Spleen (tissue), 11 donors: ENCODE measurements around the gene PXDN. TPM values are rescaled to one million over a fixed set of nuclear protein-coding genes. Genes with fewer than 3 reads are reported as not detected.
A peak's percentile ranks its signal among the peaks of the same experiment; 100 is the strongest.

Source experiments
- DNase-seq: peaks from one replicate; pipeline ENCODE4 v3.0.0-alpha.2; 2020
- H3K27ac ChIP-seq, 8 donors: fragments of 200-600 bp; sonication (generic) in 7 of 8; 1 replicate in 4 of 8; 2 replicates in 4 of 8; pipeline versions ENCODE4 v1.5.0 to v1.8.0; 2016 to 2021; ENCODE audit warnings: inconsistent platforms in 4 of 8, mild to moderate bottlenecking in 4 of 8, moderate library complexity in 1 of 8
- H3K27me3 ChIP-seq, 7 donors: fragments of 200-600 bp; sonication (generic) in 6 of 7; replicated peaks in 1 of 7; 1 replicate in 4 of 7; 2 replicates in 3 of 7; pipeline versions ENCODE4 v1.5.0 to v1.8.0; 2016 to 2021; ENCODE audit warnings: inconsistent platforms in 3 of 7, mild to moderate bottlenecking in 1 of 7
- H3K36me3 ChIP-seq, 6 donors: fragments of 200-600 bp; sonication (generic) in 5 of 6; 1 replicate in 4 of 6; 2 replicates in 2 of 6; pipeline versions ENCODE4 v1.5.0 to v1.8.0; 2016 to 2021; ENCODE audit warnings: inconsistent platforms in 2 of 6
- H3K4me1 ChIP-seq, 6 donors: fragments of 200-600 bp; sonication (generic) in 5 of 6; 1 replicate in 3 of 6; 2 replicates in 3 of 6; pipeline versions ENCODE4 v1.5.0 to v1.8.0; 2016 to 2021; ENCODE audit warnings: inconsistent platforms in 3 of 6
- H3K4me3 ChIP-seq, 8 donors: fragments of 200-600 bp; sonication (generic) in 7 of 8; 1 replicate in 4 of 8; 2 replicates in 4 of 8; pipeline versions ENCODE4 v1.5.0 to v1.8.0; 2016 to 2021; ENCODE audit warnings: inconsistent platforms in 4 of 8, mild to moderate bottlenecking in 4 of 8, moderate library complexity in 2 of 8
- H3K9me3 ChIP-seq, 8 donors: fragments of 200-600 bp; sonication (generic) in 7 of 8; 1 replicate in 4 of 8; 2 replicates in 4 of 8; pipeline versions ENCODE4 v1.5.0 to v1.8.0; 2016 to 2021; ENCODE audit warnings: inconsistent platforms in 4 of 8
- CTCF ChIP-seq, 11 experiments: fragments of 200-600 bp in 7 of 11; fragments of 450-650 bp in 4 of 11; sonication (generic) in 4 of 11; IDR thresholded peaks in 8 of 11; conservative IDR thresholded peaks in 3 of 11; 1 replicate in 7 of 11; 2 replicates in 4 of 11; pipeline versions ENCODE4 v1.4.0 to v1.8.0; 2016 to 2021; ENCODE audit warnings: antibody characterized with exemption in 11 of 11, inconsistent platforms in 4 of 11, mild to moderate bottlenecking in 1 of 11
- POLR2A ChIP-seq, 3 donors: fragments of 450-650 bp; IDR thresholded peaks; one replicate each; pipeline ENCODE4 v1.5.1; 2017; ENCODE audit warnings: antibody characterized with exemption in 3 of 3, mild to moderate bottlenecking in 1 of 3
- POLR2AphosphoS5 ChIP-seq, 3 donors: sonication (generic); formaldehyde crosslinking; IDR thresholded peaks; one replicate each; pipeline ENCODE4 v1.5.1; 2017; ENCODE audit warnings: antibody characterized with exemption in 3 of 3
- WGBS, 5 donors: extraction: QIAGEN DNeasy Blood & Tissue Kit in 3 of 5; methylation state at CpG; one replicate each; pipeline versions ENCODE4 v1.1.5 to v1.1.7; 2013 to 2018; 5-methylcytosine and 5-hydroxymethylcytosine counted together
- intact Hi-C: fragments of 100-400 bp; cut with DNase I; formaldehyde crosslinking; loops from one replicate; pipeline ENCODE4 v1.15.0; 2023; ENCODE audit warnings: low total_unique reads
- polyA plus RNA-seq, 3 donors: library from polyadenylated mRNA; stranded (reverse); fragments of 200-250 nt; gene quantifications; one replicate each; pipeline ENCODE4 v1.2.1, GENCODE V29; 2013
- total RNA-seq, 7 donors: library from RNA; depleted of rRNA in 3 of 7; stranded (reverse); fragments of >200 nt in 3 of 7; fragmentation: NEBNext Ultra II Directional in 4 of 7; extraction: Animal tissue kit (Norgen Biotek cat#: 25700) in 4 of 7; gene quantifications; one replicate each; pipeline versions ENCODE4 v1.1.0 to v1.2.1, GENCODE V29; 2016 to 2021
- donor health status: healthy with polysubstance abuse.
- donor health status: DM: no; HTN: no; CAD: no; lungs with moderate emphysema.
- donor health status: DM: no; HTN: no; CAD: no.
- donor health status: Bipolar disorder and iron deficiency.
- donor health status: healthy.
- donor health status: DM: no; HTN: no; CAD: no.
- donor health status: DM: yes; HTN: yes; CAD: no.

The PXDN gene
- total and polyA plus RNA-seq, 10 donors, result 1.9 to 49.3 (median 30.8) TPM

DNA sequence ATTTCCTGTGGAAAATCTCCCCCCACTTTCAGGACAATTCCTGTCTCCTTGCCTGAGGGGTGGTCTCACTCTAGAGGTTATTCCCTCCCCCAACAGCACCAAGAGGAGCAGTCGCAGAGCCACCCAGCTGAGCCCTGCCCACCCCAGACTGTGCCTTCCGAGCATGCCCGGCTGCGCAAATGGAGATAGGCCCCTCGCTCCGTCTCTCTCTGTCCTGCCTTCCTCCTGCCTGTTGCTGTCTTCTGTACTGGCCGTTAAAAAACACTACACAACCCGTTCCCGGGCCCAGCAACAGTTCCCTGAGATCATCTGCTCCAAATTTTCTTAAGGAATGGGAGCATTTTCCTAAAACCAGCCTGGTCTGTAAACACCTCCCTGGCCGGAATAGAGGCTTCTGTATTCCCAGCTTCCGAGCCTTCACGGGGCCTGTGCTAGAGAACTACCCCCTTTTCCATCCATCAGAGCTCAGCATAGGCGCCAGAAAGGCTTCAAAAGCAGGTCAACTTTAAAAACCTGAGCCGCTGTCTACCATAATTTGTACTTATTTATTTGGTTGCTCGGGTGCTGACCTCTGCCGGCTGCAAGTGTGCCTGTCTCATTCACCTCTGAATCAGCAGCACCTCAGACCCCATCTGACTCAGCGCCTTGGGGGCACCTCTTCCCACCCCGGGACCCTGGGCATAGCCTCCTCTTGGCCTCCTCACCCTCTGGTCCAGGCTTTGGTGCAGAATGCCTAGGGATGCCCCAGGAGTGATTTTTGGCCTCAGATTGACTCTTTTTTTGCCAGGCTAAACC lies 159.4 kb downstream of the PXDN start:
- WGBS, 5 donors, result 87 to 90% (median 88%) methylated on average over 18 of the region's 18 CpGs
- Histone ChIP-seq H3K9me3 (no peaks in the 10 kb centered on the region), H3K27me3 (peaks cover 0 to 44% (median 5%) of the 10 kb centered on the region in 7 donors), H3K4me1 (peaks cover 0 to 9% (median 0%) of the 10 kb centered on the region in 6 donors), H3K36me3 (no peaks in the 10 kb centered on the region), H3K4me3 (no peak overlapping the region), H3K27ac (no peak overlapping the region)
- intact Hi-C loops, result no loop called here
- peak; percentile 54 for DNase-seq
- TF ChIP-seq CTCF (IDR thresholded peaks at IDR 0.05 in 8 of 11, conservative IDR thresholded peaks at IDR 0.05 in 3 of 11), result no peak
- no peak for TF ChIP-seq POLR2AphosphoS5 (IDR thresholded peaks at IDR 0.05)

DNA sequence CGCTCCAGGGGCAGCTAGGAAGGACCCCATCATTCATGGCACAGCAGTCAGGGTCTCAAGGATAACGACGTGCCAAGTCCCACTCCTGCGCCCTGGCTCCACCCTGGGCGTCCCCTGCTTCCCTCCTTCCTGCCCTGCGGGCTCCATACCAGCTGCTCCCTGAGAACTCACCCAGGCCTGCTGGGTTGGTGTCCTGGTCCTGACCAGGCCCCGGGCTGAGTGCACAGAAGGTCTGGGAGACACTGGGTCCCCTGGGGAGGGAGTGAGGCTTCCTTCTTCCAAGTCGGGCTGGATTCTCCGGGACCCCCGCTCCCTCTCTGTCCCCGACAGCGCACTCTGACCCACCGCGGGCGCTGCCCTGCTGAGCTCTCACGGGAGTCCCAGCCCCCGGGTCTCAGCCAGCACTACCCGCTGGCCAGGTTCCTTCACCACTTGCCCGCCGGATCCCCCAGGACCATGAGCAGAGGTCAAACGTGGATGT lies 160.2 kb downstream of the PXDN start:
- Histone ChIP-seq H3K4me1 (peaks cover 0 to 3% (median 0%) of the 10 kb centered on the region in 6 donors), H3K4me3 (no peak overlapping the region), H3K9me3 (no peaks in the 10 kb centered on the region), H3K27ac (no peak overlapping the region), H3K27me3 (peaks cover 0 to 36% (median 4%) of the 10 kb centered on the region in 7 donors), H3K36me3 (no peaks in the 10 kb centered on the region)
- intact Hi-C loops, result no loop called here
- no peak for TF ChIP-seq CTCF (IDR thresholded peaks at IDR 0.05 in 8 of 11, conservative IDR thresholded peaks at IDR 0.05 in 3 of 11)
- no peak for TF ChIP-seq POLR2AphosphoS5 (IDR thresholded peaks at IDR 0.05)
- TF ChIP-seq POLR2A (IDR thresholded peaks at IDR 0.05), result no peak
- WGBS, 5 donors, result 85 to 91% (median 86%) methylated on average over 21 of the region's 21 CpGs
- DNase-seq, result peak; percentile 73

- intact Hi-C loops, result no loop called here
- peaks cover 0 to 27% (median 0%) of the 10 kb centered on the region in 7 donors for H3K27me3 ChIP-seq
- no peak overlapping the region for H3K4me3 ChIP-seq
- no peaks in the 10 kb centered on the region for H3K9me3 ChIP-seq
- no peaks in the 10 kb centered on the region for H3K36me3 ChIP-seq
- DNase-seq, result peak; percentile 68
- no peak overlapping the region for H3K27ac ChIP-seq
- TF ChIP-seq POLR2AphosphoS5 (IDR thresholded peaks at IDR 0.05) (no peak), CTCF (IDR thresholded peaks at IDR 0.05 in 8 of 11, conservative IDR thresholded peaks at IDR 0.05 in 3 of 11) (no peak), POLR2A (IDR thresholded peaks at IDR 0.05) (no peak)
- no peaks in the 10 kb centered on the region for H3K4me1 ChIP-seq
- 87 to 93% (median 90%) methylated on average over 22 of the region's 22 CpGs for WGBS, 5 donors
These were observed 161.4 kb downstream of the PXDN start for GRCh38 chr2:1582891-1583341.

DNA sequence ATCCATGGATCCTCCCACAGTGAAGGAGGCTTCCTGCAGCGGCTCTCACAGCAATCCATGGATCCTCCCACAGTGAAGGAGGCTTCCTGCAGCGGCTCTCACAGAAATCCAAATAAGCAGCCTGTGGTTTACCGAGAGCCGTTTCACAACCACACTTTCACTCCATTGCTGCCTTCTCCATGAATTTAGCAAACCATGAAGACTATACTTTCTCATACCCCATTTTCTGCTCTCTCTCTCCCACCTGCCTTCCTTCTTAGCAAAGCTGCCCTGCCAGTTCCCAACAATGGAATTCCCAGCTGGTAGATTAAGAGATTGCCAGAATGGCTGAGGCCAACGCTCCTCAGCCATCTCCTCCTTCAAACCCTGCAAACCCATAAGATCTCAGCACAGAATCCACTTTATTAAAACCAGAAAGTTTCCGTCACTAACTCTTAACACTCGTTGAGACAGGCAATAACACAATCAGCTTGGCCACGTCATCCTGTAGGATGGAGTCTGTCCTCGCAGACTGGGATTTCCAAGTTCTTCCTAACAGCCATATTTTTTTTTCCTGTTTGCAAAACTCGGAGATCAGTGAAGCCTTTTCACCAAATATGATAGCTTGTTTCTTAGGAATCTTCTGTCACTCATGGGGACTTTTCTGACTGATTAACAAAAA lies 162.2 kb downstream of the PXDN start:
- no peak overlapping the region for H3K4me3 ChIP-seq
- H3K27ac ChIP-seq, result peak overlapping the region in 1 of 8 donors; percentile 43
- H3K9me3 ChIP-seq, result no peaks in the 10 kb centered on the region
- no peaks in the 10 kb centered on the region for H3K4me1 ChIP-seq
- peaks cover 0 to 25% (median 0%) of the 10 kb centered on the region in 7 donors for H3K27me3 ChIP-seq
- TF ChIP-seq POLR2AphosphoS5 (IDR thresholded peaks at IDR 0.05), result no peak
- TF ChIP-seq CTCF (IDR thresholded peaks at IDR 0.05 in 8 of 11, conservative IDR thresholded peaks at IDR 0.05 in 3 of 11), result no peak
- no peak for TF ChIP-seq POLR2A (IDR thresholded peaks at IDR 0.05)
- intact Hi-C loops, result no loop called here
- no peaks in the 10 kb centered on the region for H3K36me3 ChIP-seq
- no peak for DNase-seq
- WGBS, 5 donors, result 69 to 82% (median 78%) methylated on average over 10 of the region's 10 CpGs
